Retinal pigment epithelial cell (primary cell): Measurements from ENCODE around the gene FTO.

Experiments
- DNase-seq: peaks from one replicate; pipeline ENCODE4 v3.0.0-alpha.2; 2010; ENCODE audit warnings: low read depth
- H3K4me3 ChIP-seq: 2 replicates; pipeline ENCODE4 v1.5.1; 2011; ENCODE audit warnings: mild to moderate bottlenecking, low read length, control low read depth, moderate library complexity
- TF ChIP-seq, protein P1 (sequence below): conservative IDR thresholded peaks from 2 replicates; pipeline ENCODE4 v1.5.1; 2011; ENCODE audit warnings: low read depth, low read length, control low read depth, inconsistent platforms

The FTO gene

DNA sequence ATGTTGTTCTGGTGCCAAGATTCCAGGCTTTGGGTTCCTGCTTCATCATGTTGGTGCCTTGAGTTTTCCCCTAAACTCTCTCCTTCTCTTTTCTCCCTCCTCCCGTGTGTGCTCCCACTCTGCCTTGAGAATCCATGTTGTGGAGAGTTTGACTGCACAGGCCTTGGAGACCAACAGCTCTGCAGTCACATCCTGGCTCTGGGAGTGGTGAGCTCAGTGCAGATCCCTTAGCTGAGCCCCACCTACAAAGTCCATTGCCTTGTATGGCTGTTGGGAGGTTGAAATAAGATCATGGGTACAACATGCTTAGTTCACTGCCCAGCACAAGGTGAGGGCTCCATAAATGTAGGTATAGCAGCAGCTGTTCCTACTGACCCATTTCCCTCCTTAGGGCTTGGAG lies 496.8 kb downstream of the FTO start:
- TF ChIP-seq, protein P1, sequence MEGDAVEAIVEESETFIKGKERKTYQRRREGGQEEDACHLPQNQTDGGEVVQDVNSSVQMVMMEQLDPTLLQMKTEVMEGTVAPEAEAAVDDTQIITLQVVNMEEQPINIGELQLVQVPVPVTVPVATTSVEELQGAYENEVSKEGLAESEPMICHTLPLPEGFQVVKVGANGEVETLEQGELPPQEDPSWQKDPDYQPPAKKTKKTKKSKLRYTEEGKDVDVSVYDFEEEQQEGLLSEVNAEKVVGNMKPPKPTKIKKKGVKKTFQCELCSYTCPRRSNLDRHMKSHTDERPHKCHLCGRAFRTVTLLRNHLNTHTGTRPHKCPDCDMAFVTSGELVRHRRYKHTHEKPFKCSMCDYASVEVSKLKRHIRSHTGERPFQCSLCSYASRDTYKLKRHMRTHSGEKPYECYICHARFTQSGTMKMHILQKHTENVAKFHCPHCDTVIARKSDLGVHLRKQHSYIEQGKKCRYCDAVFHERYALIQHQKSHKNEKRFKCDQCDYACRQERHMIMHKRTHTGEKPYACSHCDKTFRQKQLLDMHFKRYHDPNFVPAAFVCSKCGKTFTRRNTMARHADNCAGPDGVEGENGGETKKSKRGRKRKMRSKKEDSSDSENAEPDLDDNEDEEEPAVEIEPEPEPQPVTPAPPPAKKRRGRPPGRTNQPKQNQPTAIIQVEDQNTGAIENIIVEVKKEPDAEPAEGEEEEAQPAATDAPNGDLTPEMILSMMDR = no peak
- no peak overlapping the region for H3K4me3 ChIP-seq
- DNase-seq = no peak

DNA sequence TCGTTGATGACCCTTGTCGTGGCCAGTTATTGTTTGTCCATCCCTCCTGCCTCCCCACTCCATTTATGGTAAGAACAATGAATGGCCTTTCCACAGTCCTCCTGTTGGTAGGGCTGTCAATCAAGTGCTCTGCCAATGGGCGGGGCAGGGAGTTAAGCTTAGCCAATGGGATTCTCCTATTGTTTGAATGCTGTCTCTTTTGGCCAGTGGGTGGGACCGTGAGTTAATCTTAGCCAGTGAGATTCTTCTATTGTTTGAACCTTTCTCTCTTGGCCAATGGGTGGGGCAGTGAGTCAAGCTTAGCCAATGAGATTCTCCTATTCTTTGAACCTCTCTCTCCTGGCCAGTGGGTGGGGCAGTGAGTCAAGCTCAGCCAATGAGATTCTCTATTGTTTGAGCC lies 497.2 kb downstream of the FTO start:
- TF ChIP-seq, protein P1 = no peak

More for the DNA sequence above, 497.2 kb downstream of the FTO start:
- no peak for DNase-seq
- H3K4me3 ChIP-seq = no peak overlapping the region
